IPS-18c (cell line): ENCODE data around the gene F2RL2.
"Not testable (repeated sequence)": the region's sequence is repeated elsewhere in the genome, so short reads cannot be mapped to it uniquely, and the experiment has no call there.

Source experiments
- H3K4me3 ChIP-seq: 2 replicates; pipeline ENCODE4 v1.7.0; 2013; ENCODE audit warnings: low read depth, mild to moderate bottlenecking, low read length, moderate library complexity; ENCODE audit not compliant: insufficient read depth
- H3K9me3 ChIP-seq: one replicate; pipeline ENCODE4 v1.6.1; 2013; ENCODE audit warnings: mild to moderate bottlenecking, low read length, moderate library complexity; ENCODE audit not compliant: control insufficient read depth, insufficient read depth

F2RL2 gene

GRCh38 chr5:76634661-76635060, 11.5 kb upstream of the F2RL2 start:
- no peak overlapping the region for H3K4me3 ChIP-seq
- no peaks in the 10 kb centered on the region for H3K9me3 ChIP-seq

GRCh38 chr5:76626738-76627137, 3.5 kb upstream of the F2RL2 start:
- no peak overlapping the region for H3K4me3 ChIP-seq
- H3K9me3 ChIP-seq = no peaks in the 10 kb centered on the region

- H3K4me3 ChIP-seq = no peak overlapping the region
- no peaks in the 10 kb centered on the region for H3K9me3 ChIP-seq
These were observed 2.0 kb upstream of the F2RL2 start for GRCh38 chr5:76625087-76625815.

- Histone ChIP-seq H3K9me3 (no peaks in the 10 kb centered on the region), H3K4me3 (no peak overlapping the region)
These were observed 1.1 kb downstream of the F2RL2 start for GRCh38 chr5:76622076-76622475.

GRCh38 chr5:76620166-76620565, 3.0 kb downstream of the F2RL2 start:
- H3K4me3 ChIP-seq = no peak overlapping the region
- H3K9me3 ChIP-seq = no peaks in the 10 kb centered on the region

- no peaks in the 10 kb centered on the region for H3K9me3 ChIP-seq
- no peak overlapping the region for H3K4me3 ChIP-seq
These were observed 5.5 kb downstream of the F2RL2 start for GRCh38 chr5:76617675-76618074.

GRCh38 chr5:76617229-76617628, 6.0 kb downstream of the F2RL2 start:
- H3K9me3 ChIP-seq = no peaks in the 10 kb centered on the region
- H3K4me3 ChIP-seq = no peak overlapping the region

- Histone ChIP-seq H3K9me3 (no peaks in the 10 kb centered on the region), H3K4me3 (no peak overlapping the region)
These were observed 7.0 kb downstream of the F2RL2 start for GRCh38 chr5:76616206-76616605.

GRCh38 chr5:76615759-76616158, 7.4 kb downstream of the F2RL2 start:
- Histone ChIP-seq H3K4me3 (no peak overlapping the region), H3K9me3 (no peaks in the 10 kb centered on the region)

GRCh38 chr5:76612942-76613341, 10.3 kb downstream of the F2RL2 start:
- no peaks in the 10 kb centered on the region for H3K9me3 ChIP-seq
- H3K4me3 ChIP-seq = no peak overlapping the region

- H3K4me3 ChIP-seq = no peak overlapping the region
- H3K9me3 ChIP-seq = no peaks in the 10 kb centered on the region
These were observed 13.0 kb downstream of the F2RL2 start for GRCh38 chr5:76610196-76610595.

GRCh38 chr5:76608833-76609232, 14.4 kb downstream of the F2RL2 start:
- H3K4me3 ChIP-seq = no peak overlapping the region
- no peaks in the 10 kb centered on the region for H3K9me3 ChIP-seq

GRCh38 chr5:76607353-76607871, 15.8 kb downstream of the F2RL2 start:
- H3K4me3 ChIP-seq = no peak overlapping the region
- no peaks in the 10 kb centered on the region for H3K9me3 ChIP-seq

GRCh38 chr5:76606701-76607100, 16.5 kb downstream of the F2RL2 start:
- no peaks in the 10 kb centered on the region for H3K9me3 ChIP-seq
- no peak overlapping the region for H3K4me3 ChIP-seq

GRCh38 chr5:76604838-76605237, 18.4 kb downstream of the F2RL2 start:
- no peak overlapping the region for H3K4me3 ChIP-seq
- H3K9me3 ChIP-seq = no peaks in the 10 kb centered on the region

GRCh38 chr5:76603991-76604390, 19.2 kb downstream of the F2RL2 start:
- not testable (repeated sequence) for H3K4me3 ChIP-seq, H3K9me3 ChIP-seq

- H3K9me3 ChIP-seq = no peaks in the 10 kb centered on the region
- no peak overlapping the region for H3K4me3 ChIP-seq
These were observed 21.0 kb downstream of the F2RL2 start for GRCh38 chr5:76602094-76602726.

GRCh38 chr5:76601470-76601869, 21.7 kb downstream of the F2RL2 start:
- no peaks in the 10 kb centered on the region for H3K9me3 ChIP-seq
- no peak overlapping the region for H3K4me3 ChIP-seq
